Raji (cell line): ENCODE results near the gene CILP.

ENCODE experiments used
- POLR2A ChIP-seq: IDR thresholded peaks from 2 replicates; pipeline ENCODE4 v1.6.1; 2011; ENCODE audit warnings: low read depth, low read length, control low read depth; ENCODE audit not compliant: insufficient read depth

Gene CILP

DNA sequence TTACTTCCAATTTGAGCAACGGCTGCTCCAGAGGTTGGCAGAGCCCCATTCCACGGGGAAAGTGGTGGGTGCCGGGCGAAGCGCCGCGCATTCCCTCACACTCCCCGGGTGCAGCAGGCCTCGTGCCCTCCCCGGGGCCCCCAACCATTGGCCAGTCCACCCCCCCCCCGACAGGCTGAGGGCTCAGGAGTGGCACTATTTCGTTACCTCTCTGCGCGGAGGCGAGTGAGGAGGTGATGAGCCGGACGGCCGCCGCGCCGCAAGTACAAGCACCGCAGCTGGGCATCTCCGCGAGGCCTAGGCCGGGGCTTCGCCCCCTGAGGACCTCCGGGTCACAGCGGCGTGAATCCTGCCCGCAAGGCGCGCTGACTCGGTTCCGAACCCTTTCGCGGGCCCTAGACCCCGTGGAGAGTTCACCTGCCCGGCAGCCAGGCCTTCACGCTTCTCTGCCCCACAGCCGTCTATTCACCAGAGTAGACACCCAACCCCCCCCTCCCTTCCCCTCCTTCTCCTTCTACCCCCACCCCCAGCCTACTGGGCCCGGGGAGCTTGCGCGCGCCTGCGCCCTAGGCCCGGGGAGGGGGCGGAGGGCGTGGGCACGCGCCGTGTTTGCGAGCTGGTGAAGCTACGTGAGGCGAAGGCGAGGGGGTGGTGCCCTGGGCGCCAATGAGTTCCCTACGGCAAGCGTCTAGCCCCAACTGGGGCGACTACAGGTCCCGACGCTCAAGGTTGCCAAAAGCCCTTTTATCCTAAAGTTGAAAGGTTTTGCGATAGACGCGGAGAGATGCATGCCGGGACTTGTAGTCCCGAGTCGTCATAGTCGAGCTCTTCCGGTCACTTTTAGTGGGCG is 26.2 kb downstream of the CILP start, which contains the start of gene CLPX:
Gene CLPX, minus strand, starts transcription at position 475 of the 850 bp plus-strand sequence. Its CDS starts 189 bp downstream, at position 286.
- peak; percentile 76 for TF ChIP-seq POLR2A

DNA sequence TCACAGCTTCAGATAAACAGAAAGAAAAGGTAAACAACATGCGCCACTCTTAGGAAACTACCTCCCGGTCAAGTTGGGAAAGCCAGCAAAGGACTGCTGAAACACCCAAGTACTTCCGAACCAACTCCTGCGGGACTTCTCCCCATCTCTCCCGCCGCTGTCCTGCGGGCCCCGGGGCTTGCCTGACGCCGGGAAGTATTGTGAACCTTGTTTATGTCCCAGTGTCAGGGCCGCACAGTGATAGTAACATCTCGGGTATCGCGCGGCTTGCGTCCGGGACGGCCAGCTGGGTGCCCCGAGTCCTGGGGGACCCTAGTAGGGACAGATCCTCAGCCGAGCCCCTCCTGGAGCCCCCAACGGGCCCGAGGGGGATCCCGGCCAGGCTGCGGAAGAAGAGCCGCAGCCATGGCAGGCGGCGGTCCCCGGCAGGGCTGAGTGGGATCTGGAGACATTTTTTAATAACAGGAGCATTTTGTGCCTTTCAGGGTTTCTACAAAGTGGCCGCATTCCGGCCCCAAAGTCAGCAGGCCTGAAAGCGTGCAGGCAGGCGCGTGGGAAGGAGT is 26.9 kb downstream of the CILP start:
- no peak for TF ChIP-seq POLR2A

DNA sequence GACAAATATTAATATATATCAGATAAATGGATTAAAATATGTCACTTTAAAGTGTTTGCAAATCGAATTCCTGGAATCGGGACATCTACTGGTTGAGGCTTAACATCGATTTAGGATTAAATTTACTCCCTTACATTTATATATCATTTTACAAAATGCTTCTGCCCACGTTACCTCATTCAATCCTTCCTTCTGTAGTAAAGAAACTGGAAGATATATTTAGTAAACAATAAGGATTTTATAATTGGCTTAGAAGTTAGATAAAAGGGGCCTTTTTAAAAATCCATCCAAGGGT is 27.5 kb downstream of the CILP start:
- no peak for TF ChIP-seq POLR2A

DNA sequence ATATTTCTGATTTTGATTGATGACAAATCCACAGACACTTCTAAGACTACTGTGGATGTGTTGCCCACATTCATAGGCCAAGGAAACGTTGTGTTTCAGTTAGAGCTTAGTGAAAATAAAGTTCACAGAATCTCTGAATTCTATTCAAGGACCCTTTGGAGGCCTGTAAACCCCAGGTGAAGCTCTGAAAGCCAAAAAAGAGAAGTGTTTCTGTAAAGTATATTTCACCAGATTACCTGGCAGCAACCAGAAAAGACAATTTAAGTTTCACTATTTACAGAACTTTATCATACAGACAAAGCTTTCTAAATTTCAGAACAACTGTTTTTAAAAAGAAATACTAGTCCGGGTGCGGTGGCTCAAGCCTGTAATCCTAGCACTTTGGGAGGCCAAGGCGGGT is 28.7 kb downstream of the CILP start:
- no peak for TF ChIP-seq POLR2A

DNA sequence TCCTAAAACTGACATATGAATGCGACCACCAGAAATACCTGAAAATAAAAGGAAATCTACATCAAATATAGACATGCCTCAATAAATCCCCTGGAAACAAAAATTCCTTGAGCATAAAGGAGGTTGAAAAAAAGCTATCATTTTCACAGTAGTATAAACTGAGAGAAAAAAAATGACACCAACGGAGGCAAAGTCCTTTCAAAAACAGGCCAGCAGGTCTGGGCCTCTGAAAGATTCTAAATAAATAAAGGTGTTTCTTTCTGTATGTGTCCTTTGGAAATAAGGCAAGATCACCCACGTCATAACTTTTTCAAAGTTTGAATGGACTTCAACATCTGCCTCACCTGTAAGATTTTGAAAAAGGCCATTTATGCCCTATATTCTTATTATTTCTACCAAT is 31.1 kb downstream of the CILP start:
- TF ChIP-seq POLR2A: no peak

DNA sequence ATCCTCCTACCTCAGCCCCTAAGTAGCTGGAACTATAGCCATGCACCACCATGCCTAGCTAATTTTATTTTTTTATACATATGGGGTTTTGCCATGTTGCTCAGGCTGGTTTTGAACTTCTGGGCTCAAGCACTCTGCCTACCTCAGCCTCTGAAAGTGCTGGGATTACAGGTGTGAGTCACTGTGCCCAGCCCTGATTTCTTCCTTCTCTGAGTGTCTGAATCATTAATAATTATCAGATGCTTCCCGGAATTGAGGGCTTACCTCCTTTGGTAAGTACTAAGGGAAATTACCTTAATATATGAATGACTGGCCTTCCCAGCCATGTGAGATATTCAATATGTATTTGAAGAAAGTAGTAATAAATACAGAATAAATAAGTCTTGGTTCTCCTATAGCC is 33.4 kb downstream of the CILP start:
- TF ChIP-seq POLR2A: no peak

DNA sequence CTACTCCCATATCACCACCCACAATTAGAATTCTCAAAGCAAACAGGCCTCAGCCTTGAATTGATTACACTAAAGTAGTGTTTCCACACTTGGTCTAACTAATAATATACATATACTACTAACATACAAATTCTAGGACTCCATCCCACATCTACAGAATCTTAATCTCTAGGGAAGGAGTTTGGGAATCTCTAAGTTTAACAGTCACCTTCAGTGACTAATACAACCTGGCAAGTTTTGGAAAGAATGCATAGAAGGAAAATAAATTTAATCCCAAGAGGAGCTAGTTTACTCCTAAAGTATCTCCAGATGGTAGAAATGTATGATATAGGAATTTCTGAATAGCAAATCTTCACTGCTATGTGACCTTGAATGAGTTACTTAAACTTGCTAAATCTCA is 35.2 kb downstream of the CILP start:
- TF ChIP-seq POLR2A: no peak

DNA sequence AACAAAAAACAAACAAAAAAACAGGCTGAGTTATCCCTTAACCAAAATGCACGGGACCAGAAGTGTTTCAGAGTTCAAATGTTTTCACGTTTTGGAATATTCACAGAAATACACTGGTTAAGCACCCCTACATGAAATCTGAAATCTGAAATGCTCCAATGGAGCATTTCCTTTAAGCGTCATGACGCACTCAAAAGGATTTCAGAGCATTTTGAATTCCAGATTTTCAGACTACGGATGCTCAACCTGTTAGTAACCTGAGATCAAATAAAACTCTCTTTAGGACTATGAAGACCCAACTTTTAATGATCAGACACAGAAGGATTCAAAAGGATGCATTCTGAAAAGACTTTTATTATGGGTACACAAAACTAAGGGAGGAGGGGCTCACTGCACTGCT is 35.8 kb downstream of the CILP start:
- TF ChIP-seq POLR2A: no peak

DNA sequence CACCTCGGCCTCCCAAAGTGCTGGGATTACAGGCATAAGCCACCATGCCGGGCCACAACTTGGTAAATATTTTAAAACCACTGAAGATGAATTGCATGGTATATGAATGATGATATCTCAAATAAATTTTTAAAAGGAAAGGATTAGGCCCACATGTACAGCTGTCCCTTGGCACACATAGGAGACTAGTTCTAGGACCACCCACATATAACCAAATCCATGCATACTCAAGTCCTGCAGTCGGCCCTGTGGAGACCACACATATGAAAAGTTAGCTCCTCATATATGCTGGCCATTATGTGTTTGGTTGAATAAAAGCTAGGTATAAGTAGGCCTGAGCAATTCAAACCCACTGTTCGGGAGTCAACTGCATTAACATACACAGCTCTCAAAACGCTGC is 36.8 kb downstream of the CILP start:
- no peak for TF ChIP-seq POLR2A

DNA sequence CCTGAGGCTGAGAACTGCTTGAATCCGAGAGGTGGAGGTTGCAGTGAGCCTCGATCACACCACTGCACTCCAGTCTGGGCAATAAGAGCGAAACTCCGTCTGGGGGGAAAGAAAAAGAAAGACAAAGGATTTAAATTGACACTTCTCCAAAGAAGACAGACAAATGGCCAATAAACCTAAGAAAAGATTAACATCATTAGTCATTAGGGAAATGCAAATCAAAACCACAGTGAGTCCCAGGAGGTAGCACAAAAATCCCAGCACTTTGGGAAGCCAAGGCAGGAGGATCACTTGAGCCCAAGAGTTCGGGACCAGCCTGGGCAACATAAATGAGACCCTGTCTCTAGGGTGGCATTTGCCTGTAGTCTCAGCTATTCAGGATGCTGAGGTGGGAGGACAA is 38.7 kb downstream of the CILP start:
- TF ChIP-seq POLR2A: no peak

DNA sequence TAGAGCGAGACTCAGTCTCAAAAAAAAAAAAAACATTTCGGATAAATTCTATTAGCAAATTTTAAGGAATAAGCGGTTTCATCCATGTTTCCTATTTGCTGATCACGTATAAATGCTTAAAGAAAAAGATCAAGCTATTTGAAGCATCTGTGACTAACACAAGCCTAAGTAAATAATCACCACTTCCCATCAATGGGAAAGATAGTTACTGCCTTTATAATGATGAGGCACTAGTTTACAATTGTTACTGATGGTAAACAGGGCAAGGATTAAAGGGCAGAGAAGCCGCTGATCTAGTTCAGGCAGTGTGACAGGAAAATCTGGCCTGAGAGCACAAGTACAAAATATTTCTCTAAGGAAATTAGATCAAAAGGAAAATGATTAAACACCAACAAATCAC is 39.8 kb downstream of the CILP start:
- TF ChIP-seq POLR2A: no peak

DNA sequence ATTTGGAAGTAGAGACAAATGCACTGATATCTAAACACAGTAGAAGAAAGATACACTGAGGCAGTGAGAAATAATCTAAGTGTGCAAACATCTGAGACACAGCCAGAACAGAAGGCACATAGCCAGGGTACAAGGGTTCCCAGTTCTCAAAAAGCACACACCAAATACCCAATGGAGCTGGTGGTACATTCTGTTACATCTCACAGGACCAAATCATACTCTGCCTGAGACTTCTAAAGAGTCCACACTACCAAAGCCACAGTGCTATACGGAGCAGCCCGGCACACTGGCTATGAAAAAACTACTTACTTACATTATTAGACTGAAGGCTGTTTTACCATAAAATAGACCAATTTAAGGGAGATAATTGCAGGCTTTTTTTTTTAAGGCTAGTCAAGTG is 45.4 kb downstream of the CILP start:
- TF ChIP-seq POLR2A: no peak

DNA sequence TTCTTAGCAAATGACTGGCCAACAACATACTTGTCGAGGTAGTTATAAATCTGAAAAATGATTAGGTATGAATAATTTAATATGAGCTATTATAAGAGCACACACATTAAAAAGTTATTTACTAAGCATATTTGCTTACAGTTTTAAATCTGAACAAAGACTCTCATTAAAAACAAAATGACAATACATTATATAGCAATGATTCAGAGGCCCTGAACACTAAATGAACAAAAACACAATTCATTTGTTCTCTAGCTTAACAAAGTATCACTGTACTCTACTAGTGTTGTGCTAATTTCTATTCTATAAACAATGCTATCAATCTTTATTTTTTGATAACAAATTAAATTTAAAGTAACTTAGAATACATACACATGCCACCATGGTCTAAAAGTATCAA is 47.1 kb downstream of the CILP start:
- no peak for TF ChIP-seq POLR2A

DNA sequence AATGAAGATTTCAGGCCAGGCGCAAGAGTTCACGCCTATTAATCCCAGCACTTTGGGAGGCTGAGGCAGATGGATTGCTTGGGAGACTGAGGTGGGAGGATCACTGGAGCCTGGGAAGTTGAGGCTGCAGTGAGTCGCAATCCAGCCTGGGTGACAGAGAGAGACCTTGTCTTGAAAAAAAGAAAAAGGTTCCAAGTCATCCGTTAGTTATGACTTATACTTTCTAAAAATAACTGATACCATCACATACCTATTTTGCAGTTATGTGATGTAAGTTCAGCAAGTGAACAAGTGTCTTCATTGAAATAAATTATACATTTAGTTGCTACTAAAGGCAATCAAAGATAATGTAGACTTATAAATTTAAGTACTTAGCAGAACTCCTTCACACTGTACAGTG is 48.2 kb downstream of the CILP start:
- no peak for TF ChIP-seq POLR2A

DNA sequence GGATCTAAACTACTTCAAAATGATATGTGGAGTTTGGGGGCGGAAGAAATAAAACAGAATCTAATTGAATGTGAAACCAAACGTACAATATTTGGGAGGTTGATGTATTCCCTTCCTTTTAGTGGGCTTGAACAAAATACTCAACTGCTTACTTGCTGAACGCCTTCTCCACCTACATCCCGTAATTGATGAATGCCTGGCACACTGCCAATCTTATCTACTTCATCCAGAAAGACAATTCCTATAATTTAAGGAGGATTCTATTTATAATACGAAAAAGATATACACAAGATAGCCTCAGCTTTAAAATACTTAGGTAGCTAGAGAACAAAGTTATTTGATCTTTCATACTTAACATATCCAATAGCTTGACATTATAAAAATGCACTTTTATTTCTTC is 54.6 kb downstream of the CILP start:
- TF ChIP-seq POLR2A: no peak

DNA sequence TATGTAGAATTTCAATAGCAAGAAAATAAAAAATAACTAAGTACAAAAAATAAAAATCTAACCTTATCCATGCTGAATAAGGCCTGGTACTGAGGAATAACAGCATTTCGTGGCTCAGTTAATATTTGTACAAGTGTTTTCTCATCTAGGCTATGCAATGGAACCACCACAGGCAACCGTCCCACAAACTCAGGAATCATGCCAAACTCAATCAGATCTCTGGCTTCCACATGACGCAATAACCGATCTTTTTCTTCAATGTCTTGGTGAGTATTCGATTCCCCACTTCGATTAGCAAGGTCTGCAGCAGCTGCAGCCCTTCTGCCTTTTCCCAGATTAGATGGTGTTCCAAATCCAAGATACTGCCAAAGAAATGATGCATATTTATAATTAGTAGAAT is 56.6 kb downstream of the CILP start:
- no peak for TF ChIP-seq POLR2A

DNA sequence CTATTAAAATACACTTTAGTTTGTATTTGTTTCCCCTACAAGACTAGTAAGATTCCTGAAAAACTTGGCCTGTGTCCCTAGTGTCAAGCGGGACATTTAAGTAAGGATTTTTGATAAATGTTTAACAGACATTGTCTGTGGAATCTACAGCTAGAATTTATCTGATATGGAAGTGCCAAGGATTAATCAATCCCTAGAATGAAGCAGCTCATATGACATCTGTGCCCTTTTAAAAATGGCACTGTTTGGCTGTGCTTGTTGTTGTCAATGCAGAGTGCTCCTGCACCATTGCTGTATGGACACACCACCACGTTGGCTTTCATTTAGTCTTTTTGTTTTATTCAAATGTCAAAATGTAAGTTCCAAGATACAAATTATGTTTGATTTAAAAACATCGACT is 63.4 kb downstream of the CILP start:
- TF ChIP-seq POLR2A: no peak
